NCI-H187 (cell line): Measurements from ENCODE around the gene SGIP1.
"Not testable (repeated sequence)": the region's sequence is repeated elsewhere in the genome, so short reads cannot be mapped to it uniquely, and the experiment has no call there.

ENCODE experiments used
- DNase-seq, 2 experiments: peaks; one replicate each; lab custom pipeline; 2025; lab: John Stamatoyannopoulos, UW

SGIP1 gene

DNA sequence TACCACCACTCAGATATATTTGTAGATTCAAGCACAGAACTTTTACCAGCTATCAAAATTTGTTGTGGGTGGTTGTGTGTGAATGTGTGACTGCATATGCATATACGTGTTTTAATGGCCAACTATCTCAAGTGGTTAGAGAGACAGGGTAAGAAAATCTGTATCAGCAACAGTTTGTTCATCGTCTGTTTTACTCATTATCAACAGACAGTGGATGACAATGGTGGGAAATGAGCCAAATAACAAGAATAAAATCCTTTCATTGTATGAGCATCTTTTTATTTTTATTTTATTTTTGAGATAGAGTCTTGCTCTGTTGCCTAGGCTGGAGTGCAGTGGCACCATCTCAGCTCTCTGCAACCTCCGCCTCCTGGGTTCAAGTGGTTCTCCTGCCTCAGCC lies 195.6 kb downstream of the SGIP1 start:
- DNase-seq: no peak

DNA sequence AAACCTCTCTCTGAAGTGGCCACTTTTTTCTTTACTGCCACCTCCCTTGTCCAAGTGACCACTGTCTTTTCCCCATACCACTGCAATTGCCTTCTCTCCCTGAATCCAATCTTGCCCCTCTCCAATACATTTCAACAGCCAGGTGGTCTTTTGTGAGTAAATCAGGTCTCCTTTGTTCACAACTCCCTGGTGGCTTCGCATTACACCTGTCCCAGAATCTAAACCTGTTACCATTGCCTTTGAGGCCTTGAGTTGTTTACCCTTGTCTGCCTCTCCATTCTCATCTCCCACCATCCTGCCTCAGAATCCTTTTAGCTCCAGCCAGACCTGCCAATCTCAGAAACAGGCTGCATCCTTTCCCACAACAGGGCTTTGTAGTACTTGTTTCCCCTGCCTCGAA lies 196.5 kb downstream of the SGIP1 start:
- peak; percentile 18 to 38 for DNase-seq

DNA sequence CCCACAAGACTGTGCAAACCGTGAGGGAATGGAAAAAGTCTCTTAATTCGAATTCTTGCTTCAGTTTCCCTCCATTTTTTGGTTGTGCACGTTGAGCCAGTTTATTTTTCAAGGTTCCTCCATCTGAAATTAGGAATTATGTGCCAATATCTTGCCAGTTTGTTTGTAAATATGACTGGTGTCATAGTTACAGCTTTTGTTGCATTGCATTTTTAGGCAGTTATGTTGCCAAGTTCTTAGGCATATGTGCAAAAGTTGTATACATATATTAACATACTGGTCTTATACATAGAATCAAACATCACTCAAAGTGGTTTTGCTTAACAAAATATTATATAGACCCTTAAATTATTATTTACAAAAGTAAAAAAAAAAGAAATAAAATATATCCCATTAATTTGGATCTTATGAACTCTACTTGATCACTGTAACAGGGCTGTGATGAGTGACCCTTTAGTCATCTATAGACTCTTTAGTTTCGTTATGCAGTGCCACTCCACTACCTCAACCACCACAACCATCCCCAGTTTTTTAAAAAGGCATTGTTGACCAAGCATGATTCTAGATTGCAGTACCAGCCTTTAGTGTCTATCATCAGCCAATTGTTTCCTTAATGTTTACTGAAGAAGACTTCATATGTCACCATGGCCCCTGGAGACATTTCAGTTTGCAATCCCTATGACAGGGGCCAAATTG lies 197.4 kb downstream of the SGIP1 start:
- no peak for DNase-seq

DNA sequence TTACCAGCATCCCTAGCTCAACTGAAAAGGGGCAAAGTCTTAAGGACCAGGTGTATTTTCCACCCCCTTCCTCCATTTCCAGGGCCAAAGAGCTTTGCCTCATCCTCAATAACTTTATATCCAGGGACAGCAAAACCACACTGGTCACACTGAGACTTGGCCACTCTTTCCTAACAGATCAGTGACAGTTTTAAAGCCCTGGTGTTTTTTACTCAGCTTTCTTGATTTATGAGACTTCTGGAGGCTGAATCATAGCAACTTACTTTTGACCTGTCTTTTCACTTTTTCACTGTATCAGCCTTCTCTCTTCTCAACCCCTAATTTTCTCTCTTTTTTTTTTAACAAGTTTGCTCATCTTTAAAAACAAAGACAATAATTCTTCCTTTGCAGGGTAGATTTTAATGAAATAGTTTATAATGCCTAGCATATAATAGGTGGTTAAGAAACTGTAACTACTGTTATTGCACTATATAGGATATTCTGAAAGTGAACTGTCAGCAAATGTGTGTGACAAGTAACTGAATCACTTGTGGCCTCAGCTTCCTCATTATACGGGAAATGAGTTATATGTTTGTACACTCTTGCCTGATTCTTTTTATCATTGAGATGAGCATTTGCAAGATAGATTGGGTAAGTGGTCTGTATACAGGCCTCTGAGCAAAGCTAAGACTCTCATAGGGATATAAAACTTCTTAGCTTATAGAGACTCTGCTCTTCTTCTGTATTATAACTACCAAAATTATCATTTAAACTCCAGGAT lies 198.6 kb downstream of the SGIP1 start:
- no peak for DNase-seq

DNA sequence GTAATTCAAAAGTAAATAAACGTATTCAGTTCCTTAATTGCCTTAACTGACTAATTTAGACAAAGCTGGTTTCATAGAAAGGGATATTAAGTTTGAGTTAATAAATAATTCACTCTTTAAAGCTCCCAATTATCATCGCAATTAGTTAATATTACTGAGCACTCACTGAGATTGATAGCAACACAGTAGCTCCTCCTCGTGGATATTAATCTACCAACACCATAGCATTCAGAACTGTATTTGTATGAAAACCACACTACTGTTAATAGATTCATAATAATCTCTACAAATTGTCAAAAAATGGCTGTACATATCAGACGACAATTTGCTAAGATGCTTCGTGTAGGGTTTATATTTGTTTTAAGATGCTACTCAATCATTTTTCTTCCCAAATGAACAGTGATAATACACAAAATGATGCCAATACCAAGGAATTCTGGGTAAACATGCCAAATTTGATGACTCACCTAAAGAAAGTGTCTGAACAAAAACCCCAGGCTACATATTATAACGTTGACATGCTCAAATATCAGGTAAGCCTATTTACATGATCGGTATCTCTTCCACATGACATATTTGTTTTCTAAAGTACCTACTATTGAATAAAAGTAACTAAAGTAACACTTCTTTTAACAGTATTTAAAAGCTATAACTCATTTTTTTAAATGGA lies 199.5 kb downstream of the SGIP1 start:
- no peak for DNase-seq

DNA sequence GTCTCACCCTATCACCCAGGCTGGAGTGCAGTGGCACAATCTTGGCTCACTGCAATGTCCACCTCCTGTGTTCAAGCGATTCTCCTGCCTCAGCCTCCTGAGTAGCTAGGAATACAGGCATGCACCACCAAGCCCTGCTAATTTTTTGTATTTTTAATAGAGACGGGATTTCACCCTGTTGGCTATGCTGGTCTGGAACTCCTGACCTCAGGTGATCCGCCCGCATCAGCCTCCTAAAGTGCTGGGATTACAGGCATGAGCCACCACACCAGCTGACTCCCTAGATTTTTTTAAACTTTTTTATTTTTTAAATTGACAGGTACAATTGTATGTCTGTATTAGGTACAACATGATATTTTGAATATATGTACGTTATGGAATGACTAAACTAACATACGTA lies 200.6 kb downstream of the SGIP1 start:
- DNase-seq: not testable (repeated sequence)

DNA sequence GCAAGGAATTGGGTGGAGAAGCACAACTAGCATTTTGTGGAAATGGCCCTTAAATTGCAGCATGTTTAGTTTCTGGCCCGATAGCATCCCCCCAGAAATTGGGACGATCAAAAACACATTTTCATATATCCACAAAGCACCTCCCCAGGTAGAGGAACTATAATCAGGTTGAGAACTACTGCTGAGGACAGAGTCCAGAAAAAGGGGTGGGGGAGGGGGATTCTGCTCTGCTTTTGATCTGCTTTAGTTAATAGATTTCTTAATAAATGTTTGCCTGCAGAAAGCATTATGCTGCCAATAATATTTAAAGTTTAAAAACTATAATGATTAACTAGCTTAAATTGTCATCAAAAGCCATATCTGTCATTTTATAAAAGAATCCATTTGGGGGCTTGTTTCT lies 203.9 kb downstream of the SGIP1 start:
- DNase-seq: no peak

DNA sequence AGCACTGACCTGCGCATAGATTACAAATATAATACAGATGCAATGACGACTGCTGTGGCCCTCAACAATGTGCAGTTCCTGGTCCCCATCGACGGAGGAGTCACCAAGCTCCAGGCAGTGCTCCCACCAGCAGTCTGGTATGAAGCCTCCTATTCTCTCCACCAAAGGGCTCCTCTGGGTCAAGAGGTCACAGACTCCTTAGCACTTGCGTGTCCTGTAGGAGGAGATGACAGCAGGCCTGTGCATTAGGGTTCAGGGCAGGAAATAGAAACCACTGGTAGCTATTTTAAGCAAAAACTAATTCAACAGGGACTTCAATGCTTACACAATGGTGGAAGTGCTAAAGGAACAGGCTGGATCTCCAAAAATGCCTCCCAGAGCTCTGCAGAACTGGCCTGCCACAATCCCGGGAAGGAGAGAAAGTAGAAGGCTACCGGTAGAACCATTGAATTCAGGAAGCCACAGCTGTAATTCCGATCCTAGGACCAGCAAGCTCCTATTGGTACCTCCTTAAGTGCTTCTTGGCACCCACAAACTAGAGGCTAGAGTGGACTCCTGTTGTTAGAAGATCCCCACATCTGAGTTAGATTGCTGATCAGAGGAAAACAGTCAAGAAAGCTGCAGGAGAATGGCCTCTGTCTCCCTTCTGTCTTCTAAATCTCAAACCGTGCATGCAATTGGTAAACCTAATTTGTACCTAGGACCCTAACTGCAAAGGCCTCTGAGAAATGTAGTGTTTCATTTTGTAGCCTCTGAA lies 205.6 kb downstream of the SGIP1 start:
- DNase-seq: no peak

DNA sequence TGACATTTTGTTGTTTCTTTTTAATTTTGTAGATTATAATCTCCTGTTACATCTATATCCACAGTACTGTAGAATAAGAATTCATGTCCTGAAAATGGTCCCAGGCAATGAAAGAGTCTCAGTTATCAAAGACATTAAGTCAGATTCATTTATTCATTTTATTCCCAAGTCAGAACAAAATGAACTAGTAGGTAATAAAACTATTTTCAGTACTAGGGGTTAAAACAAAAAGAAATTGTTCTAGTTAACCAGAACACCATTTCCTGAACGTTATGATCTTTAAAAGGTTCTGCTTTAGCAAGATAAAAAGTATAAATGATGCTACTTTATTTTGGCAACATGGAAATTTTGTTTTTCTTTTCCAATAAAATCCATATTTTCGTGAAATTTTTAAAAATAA lies 211.5 kb downstream of the SGIP1 start:
- DNase-seq: no peak

DNA sequence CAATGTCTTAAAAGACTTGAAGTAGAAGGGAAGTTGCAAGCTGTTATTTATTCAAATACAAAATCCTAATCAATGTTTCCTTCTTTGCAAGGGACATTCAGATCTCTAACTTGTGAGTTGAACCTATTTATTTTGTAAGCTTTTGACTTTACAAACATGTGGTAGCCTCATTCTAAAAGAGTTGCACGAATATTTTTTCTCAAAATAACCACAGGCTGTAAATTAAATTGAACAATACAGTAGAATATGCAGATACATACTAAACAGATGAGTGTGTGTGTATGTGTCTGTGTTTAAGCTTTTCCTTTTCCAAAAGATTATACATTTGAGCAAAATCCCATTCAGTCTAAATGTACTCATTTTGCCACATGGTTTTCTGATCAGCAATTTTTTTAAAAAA lies 213.5 kb downstream of the SGIP1 start:
- DNase-seq: no peak

DNA sequence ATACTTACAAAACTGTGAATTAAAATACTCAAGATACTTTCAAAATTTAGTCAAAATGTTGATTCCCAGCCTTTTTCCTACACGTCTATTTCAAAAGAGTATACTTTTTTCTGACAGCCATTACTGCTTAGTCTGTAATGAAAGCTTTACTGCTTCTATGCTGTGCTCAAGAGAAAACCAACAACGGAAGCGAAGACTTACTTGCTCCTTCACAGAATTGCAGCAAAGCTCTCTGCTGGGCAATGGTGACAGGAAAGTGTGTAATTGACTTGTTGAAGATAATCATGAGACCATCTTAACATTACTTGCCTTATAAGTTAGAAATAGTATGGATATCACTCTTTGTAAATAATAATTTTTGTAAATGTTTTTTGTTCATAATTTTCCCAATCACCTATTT lies 216.6 kb downstream of the SGIP1 start:
- DNase-seq: no peak

DNA sequence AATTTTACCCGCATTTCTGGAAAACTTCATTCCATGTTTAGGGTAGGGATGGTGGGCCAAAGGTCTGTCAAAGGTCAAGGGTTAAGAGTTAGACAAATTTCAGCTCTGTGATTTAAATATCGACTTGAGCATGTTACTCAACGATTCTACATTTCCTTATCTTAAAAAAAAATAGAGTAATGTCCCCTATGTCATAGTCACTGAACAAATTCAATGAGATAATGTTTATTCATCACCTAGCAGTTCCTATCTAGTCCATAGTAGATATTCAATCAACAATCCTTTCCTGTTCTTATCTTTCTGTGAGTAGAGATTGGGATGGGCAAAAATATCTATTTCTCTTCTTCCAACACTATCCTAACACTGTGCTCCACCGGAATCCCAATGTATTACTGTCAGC lies 217.2 kb downstream of the SGIP1 start:
- DNase-seq: no peak

DNA sequence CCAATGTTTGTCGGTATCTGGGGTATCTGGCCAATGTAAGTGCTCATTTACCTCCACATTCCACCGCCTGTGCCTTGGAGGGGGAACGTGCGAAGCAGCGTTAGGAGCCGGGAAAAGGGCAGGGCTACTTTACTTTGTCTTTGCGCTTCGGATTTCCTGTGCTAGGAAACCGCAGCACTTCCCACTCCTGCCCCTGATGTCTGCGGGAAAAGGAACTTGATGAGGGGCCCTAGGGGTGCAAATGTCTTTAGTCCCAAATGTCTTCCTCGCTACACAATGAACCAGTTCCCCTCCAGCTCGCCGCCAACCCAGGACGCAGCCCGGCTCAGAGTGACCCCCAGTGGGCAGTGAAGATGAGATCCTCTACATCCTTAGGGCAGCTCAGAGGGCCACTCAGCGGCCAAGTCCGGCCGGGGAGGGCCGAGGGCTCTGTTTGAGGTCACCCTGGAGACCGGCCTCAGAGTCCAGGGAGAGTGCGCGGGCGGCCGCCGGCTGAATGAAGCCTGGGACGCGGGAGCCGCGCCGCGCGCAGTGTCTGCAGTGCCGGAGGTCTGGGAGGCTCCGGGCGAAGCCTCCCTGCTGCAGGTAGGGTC lies 218.1 kb downstream of the SGIP1 start, which contains the start of gene DYNLT5:
Gene DYNLT5 (plus strand): TSS at position 460 of the 593 bp plus-strand sequence. CDS start 2,200 bp downstream, outside the sequence.
- DNase-seq: no peak

DNA sequence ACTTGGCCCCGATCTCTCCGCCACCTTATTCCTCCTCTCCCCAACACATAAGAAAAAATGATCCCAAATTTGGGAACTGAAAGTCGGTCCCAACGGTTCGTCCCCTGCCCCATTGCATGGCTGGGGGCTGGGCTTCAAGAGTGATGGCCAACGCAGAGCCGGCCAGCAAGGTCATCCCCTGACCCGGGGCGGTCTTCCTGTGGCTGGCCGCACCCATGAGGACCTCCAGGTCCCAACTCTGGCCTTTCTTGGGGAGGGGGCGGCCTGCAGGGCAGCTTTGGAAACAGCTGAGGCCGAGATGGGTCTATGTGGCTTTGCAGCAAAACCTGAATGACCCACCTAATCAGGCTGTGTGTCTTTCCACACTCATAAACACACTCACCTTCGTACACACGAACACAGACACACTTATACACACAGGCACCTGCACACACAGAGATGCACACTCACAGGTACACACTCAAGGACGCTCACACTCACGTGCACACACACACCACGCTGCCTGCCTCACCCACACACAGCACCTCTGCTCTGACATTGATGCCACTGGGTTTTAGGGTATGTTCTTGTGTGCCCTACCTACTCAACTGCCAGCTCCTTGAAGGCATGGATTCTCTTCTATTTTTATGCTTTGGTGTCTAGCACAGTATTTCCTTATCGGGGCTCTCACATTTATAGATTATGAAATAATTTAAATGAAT lies 218.9 kb downstream of the SGIP1 start:
- no peak for DNase-seq

DNA sequence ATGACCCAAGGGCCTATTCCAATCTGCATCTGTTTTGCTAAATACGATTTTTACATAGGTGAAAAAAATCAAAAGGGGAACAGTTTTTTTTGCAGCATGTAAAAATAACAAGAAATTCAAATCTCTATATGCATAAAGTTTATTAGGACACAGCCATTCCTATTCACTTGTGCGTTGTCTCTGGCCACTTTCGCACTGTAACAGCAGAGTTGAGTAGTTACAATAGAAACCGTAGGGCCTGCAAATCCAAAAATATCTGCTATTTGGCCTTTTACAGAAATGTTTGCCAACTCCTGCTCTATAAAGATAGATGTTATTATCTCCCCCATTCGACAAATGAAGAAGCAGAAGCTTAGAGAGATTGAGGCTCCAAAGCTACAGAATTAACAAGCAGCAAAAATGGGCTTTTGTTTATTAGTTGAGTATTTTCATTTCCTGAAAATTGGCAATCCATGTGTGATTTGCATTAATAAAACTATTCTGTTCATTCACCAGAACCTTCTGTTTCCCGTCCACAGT lies 223.8 kb downstream of the SGIP1 start:
- no peak for DNase-seq

DNA sequence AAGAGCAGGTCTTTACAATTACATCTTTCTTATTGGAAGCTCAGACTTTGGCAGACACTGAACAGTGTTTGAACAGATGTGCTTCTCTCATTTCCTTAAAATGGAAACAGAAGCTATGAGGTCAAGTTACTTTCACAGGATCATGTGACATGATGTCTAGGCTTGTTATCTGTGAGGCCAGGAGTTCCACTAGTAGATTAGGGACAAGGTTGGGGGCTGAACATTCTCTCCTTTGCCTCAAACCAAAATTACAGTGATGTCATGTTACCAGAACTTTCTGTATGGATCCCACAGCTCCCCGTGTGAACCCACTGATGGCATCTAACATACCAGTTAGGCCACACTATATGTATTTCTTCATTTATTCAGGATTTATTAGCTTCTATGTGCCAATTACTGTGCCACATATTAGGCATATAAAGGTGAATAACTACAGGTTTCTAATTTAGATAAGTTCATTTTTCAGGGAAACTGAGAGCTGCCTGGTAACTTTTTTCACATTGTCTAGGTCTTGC lies 224.3 kb downstream of the SGIP1 start:
- DNase-seq: no peak

DNA sequence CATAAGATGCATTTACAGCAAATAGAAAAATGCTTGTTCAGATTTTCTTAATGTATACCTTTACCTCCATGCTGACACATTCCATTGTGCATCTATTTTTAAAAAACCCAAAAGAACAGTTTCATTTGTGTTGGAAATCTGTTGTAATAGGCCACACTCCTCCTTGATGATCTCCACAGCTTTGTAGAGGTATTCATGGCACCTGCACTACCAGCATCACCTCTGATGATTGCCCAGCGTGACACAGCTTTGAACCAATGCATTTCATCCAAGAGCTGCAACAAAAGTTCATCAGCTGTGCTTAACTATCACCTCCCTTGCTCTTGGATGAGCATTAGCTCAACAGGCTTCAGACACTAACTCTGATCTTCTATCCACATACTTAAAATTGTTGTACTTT lies 226.6 kb downstream of the SGIP1 start:
- no peak for DNase-seq

DNA sequence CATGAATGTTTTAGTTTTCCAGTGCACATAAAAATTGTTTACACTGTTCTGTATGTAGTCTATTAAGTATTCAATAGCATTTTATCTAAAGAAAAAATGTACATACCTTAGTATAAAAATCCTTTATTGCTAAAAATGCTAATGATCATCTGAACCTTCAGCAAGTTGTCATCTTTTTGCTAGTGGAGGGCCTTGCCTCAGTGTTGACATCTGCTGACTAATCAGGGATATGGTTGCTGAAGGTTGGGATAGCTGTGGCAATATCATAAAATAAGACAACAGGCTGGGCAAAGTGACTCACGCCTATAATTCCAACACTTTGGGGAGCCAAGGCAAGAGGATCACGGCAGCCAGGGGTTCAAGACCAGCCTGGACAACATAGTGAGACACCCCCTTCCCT lies 227.3 kb downstream of the SGIP1 start:
- no peak for DNase-seq

DNA sequence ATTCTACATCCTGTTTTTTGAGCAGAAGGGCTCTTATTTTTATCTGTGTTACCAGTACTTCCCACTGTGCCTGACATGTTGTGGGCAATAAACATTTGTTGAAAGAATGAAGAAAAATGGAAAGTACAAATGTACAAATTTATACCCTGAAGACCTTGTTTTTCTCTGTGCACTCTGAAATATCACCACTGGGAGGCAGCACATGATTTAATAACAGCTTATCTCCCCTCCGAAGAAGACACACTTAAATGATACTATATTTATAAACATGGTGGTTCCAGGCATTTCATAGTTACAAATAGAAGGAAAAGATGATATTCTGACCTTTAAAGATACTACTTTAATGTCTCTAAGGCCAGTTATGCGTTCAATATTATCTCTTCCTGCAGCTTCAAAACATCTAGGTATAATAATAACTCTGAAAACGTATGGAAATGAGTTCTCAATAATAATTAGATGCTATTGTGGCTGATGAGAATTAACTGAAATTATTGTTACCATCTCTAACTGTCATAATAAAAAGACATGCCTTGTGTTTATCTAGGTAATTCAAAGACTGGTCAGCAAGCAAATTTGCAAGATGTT lies 231.1 kb downstream of the SGIP1 start:
- DNase-seq: peak; percentile 10 to 26

DNA sequence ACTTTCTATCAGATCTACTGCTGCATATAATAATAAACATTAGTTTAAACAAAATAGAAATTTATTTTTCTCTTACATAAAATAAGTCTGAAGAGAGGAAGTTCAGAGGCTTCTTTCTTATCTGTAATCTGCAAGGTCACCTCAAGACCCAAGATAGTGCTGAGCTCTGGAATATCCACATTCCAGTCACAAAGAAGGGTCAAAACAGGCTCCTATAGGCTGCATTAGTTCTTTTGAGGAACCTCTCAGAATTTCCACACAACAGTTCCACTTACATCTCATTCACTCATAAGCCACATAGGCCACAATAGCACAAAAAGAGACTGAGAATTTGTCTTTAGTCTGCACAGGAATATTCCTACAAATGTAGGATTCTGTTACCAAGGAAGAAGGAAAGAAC lies 233.7 kb downstream of the SGIP1 start:
- no peak for DNase-seq
